NCI-H128 (cell line): Measurements from ENCODE around the gene ZNF618.
A peak's percentile ranks its signal among the peaks of the same experiment; 100 is the strongest.
"Not testable (repeated sequence)": the region's sequence is repeated elsewhere in the genome, so short reads cannot be mapped to it uniquely, and the experiment has no call there.

Experiments
- DNase-seq: peaks from one replicate; lab custom pipeline; 2025; ENCODE audit not compliant: unreplicated experiment; lab: John Stamatoyannopoulos, UW

Gene ZNF618

GRCh38 chr9:114077162-114077837, 201.2 kb downstream of the ZNF618 start:
- DNase-seq, result no peak

GRCh38 chr9:114078021-114078780, 202.1 kb downstream of the ZNF618 start, which contains the start of gene AMBP:
TSS of gene AMBP (minus strand) at chr9:114078300. CDS start at chr9:114078209, 91 bp downstream.
- no peak for DNase-seq

GRCh38 chr9:114078781-114079156, 202.7 kb downstream of the ZNF618 start:
- DNase-seq, result no peak

- DNase-seq, result no peak
Observed at GRCh38 chr9:114080195-114080772, 204.2 kb downstream of the ZNF618 start.

- DNase-seq, result no peak
Observed at GRCh38 chr9:114080773-114081440, 204.8 kb downstream of the ZNF618 start.

GRCh38 chr9:114081441-114082016, 205.4 kb downstream of the ZNF618 start:
- DNase-seq, result no peak

GRCh38 chr9:114082017-114082762, 206.1 kb downstream of the ZNF618 start:
- DNase-seq, result peak; percentile 79

- not testable (repeated sequence) for DNase-seq
Observed at GRCh38 chr9:114082763-114083412, 206.8 kb downstream of the ZNF618 start.

GRCh38 chr9:114083666-114084065, 207.6 kb downstream of the ZNF618 start:
- DNase-seq, result no peak

DNA sequence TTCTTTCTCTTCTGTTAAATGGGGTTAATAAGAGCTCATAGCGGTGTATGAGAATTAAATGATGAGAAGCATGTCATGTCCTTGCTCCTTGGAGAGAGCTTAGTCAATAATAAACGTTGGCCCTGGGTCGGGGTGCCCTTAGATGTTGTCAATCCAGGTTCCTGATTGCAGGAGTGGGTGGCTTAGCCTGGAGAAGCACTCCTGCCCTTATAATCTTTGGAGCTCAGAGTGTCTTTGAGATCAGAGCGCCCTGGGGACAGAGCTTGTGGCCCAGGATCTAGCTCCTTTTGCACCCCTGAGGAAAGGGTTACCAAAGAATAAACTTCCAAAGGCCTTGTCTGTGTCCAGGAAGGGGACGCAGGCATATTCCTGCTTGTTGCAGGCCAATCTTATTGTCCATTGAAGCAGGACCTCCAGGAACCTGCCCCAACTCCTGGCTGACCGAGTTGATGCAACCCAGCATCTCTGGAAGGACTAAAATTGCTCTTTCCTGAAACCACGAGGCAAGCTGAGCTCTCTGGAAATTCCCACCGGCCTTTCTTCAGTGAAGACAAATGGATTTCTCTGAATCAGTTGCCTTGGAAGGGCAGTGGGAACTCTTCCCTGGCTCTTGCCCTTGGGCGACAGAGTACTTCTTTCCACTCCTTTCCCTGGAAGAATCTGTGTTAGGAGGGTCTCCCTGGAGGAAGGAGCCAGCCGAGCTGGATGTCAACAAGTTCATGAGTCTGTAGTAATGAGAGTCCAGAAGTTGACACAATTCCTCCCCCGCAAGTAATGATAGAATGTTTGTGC, 208.4 kb downstream of the ZNF618 start:
- no peak for DNase-seq

GRCh38 chr9:114085387-114085789, 209.3 kb downstream of the ZNF618 start:
- DNase-seq, result no peak

- DNase-seq, result no peak
Observed at GRCh38 chr9:114086009-114086408, 209.9 kb downstream of the ZNF618 start.

DNA sequence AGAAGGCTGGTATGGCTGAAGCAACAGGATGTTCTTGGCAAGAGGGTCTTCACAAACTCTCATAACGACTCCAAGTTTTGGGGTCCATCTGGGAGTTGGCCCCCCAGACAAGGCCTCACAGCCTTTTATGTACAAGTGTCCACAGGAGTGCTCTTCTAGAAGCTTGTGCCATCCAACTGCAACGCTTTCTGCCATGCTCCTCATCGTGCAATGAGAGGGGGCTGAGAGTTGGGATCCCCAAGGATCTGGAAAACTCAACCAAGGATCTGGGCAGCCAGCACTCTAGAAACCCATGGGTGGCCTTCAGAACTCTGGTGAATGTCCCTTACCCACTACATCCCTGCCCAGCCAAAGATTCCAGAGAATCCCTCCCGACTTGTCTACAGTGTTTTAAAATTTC, 210.5 kb downstream of the ZNF618 start:
- DNase-seq, result no peak

GRCh38 chr9:114087721-114088120, 211.6 kb downstream of the ZNF618 start:
- no peak for DNase-seq

GRCh38 chr9:114088571-114089170, 212.6 kb downstream of the ZNF618 start:
- DNase-seq, result no peak

DNA sequence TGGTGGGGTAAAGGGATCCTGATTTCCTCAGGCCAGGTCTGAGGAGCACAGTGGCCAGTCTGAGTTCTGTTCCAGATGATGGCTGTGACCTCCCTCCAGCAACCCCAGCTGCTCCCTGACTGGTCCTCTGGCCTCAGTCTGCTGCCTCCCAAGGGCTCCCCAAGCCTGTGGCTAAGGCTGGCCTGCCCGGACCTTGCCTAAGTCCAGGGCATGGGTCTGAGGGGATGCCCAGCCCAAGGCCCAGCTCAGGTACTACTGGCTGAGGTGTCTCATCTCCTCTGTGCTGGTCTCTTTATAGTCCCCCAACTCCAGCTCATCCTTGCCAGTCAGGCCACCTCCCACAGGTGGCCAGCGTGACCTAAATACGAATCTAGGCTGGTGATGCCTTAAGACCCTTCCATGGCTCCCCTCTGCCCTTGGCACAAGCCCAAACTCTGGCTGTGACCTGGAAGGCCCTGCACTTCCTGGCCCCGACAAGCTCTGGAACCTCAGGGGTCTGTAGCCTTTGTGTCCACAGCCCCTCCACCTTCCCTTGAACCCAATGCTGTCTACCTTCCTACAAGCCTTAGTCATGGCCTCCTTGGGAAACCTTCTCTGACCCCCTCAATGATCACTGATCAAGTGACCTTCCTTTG, 213.2 kb downstream of the ZNF618 start:
- DNase-seq, result no peak

GRCh38 chr9:114090798-114091197, 214.7 kb downstream of the ZNF618 start:
- DNase-seq, result no peak

DNA sequence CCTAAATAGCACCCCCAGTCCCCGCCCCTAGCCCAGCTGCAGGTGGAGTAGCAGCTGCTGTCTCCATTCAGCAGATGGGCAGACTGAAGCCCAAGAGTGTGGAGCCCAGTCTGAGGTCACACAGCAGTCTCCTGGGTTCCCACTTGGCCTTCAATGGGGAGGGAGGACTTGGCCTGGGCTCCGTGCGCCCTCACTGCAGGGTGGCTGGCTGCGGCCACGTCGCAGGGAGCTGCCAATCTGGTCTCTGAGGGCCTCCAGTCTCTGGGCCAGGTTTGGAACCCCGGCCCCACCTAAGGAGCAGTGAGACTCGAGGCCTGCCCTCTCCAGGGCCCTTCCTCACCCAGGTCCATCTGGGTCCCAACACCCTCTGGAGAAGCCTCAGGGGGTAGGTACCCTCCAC, 215.6 kb downstream of the ZNF618 start:
- no peak for DNase-seq
